ENCODE measurements around the gene VWA8. TPM values are rescaled to one million over a fixed set of nuclear protein-coding genes. Genes with fewer than 3 reads are reported as not detected.

VWA8 gene
- total and polyA plus RNA-seq, 2 of the 13 experiments (the other 11 are each of a cell fraction or from before 2014, with no cell fraction given) = 9.1 to 17.3 TPM

DNA sequence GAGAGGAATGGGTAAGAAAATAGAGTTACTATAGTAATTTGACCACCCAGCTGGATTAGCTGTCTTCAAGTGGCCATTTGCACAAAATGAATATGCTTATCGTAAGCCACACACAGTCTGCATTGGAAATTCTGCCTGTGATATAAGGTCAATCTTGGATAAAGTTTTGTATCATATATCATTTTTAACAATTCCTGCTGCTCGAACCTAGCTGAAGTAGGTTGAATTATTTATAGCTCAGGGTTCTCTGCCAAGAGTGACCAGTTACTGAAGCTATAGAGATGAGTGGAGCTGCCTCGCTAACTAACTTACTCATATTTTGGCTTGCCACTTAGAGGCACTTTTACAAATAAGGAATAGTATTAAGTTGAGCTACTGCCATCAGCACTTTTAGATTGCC lies 282.7 kb downstream of the VWA8 start:
- H3K79me2 ChIP-seq (ENCODE audit: insufficient read depth, low read length) = no peaks in the 10 kb centered on the region
- in situ Hi-C loops (cut with HindIII; ENCODE audit: extremely low pct_ligation_motif_present, low pct_unique_long_range_greater_than_20kb) = no loop called here
- 98% methylated on average over 3 of the region's 3 CpGs for WGBS (ENCODE audit: low lambda C conversion rate)
- H3K27me3 ChIP-seq (ENCODE audit: control insufficient read depth in 1 of 2, insufficient read depth in 2 of 2, low read length in 2 of 2) = no peaks in the 10 kb centered on the region
- no peak overlapping the region for H3K27ac ChIP-seq (ENCODE audit: extremely low read length, insufficient read depth, low read length)
- intact Hi-C loops (cut with micrococcal nuclease; ENCODE audit: unreplicated experiment) = no loop called here
- H3K36me3 ChIP-seq (replicated peaks in 1 of 2; ENCODE audit: control insufficient read depth in 1 of 2, insufficient read depth in 2 of 2, low read length in 2 of 2) = peaks cover 3 to 8% of the 10 kb centered on the region in 2 experiments; a peak in 3 of 5 replicates
- H2AFZ ChIP-seq (ENCODE audit: low read length) = no peak overlapping the region
- no TSS peak for BruUV-seq (replicated peaks)
- no peaks in the 10 kb centered on the region for H3K4me1 ChIP-seq (ENCODE audit: insufficient read depth, low read length)
- POLR2A ChIA-PET = no interaction called here
- H3K9ac ChIP-seq (ENCODE audit: insufficient read depth, low read depth, low read length) = no peak overlapping the region
- H3K4me2 ChIP-seq (ENCODE audit: low read depth, low read length) = no peak overlapping the region
- CTCF ChIA-PET (ENCODE audit: low intra/inter-chr PET ratio, low total read pairs) = no interaction called here
- ATAC-seq (no peak), FAIRE-seq (no peak), DNase-seq (ENCODE audit: low spot score) (no peak)
- H3K4me3 ChIP-seq (replicated peaks in 1 of 3; ENCODE audit: insufficient read depth in 1 of 3, low read depth in 2 of 3, low read length in 3 of 3) = no peak overlapping the region
- no peaks in the 10 kb centered on the region for H3K9me3 ChIP-seq (ENCODE audit: low read length)
- no peaks in the 10 kb centered on the region for H4K20me1 ChIP-seq (ENCODE audit: insufficient read depth, low read length)
- TF ChIP-seq ZBTB3 (CRISPR knock-in tag; IDR thresholded peaks at IDR 0.05; ENCODE audit: borderline replicate concordance, low read depth) = no peak
- no peak for TF ChIP-seq CERS6 (CRISPR knock-in tag; IDR thresholded peaks at IDR 0.05)
- no peak for TF ChIP-seq ZKSCAN5 (CRISPR knock-in tag; IDR thresholded peaks at IDR 0.05)
- no peak for TF ChIP-seq KDM1A (CRISPR knock-in tag; IDR thresholded peaks at IDR 0.05)
- no peak for TF ChIP-seq JDP2 (CRISPR knock-in tag; IDR thresholded peaks at IDR 0.05; ENCODE audit: borderline replicate concordance)
- TF ChIP-seq ZNF589 (CRISPR knock-in tag; conservative IDR thresholded peaks at IDR 0.05) = no peak
- no peak for TF ChIP-seq POLR2AphosphoS5 (IDR thresholded peaks at IDR 0.05; ENCODE audit: low read depth, low read length)
- TF ChIP-seq FOXO1 (CRISPR knock-in tag; IDR thresholded peaks at IDR 0.05) = no peak
- no peak for TF ChIP-seq ZNF30 (CRISPR knock-in tag; IDR thresholded peaks at IDR 0.05)
- TF ChIP-seq ZNF383 (CRISPR knock-in tag; IDR thresholded peaks at IDR 0.05; ENCODE audit: borderline replicate concordance) = no peak
- TF ChIP-seq CENPX (CRISPR knock-in tag; IDR thresholded peaks at IDR 0.05) = no peak
- no peak for TF ChIP-seq ZNF607 (CRISPR knock-in tag; IDR thresholded peaks at IDR 0.05; ENCODE audit: borderline replicate concordance)
- no peak for TF ChIP-seq STAT6 (CRISPR knock-in tag; IDR thresholded peaks at IDR 0.05; ENCODE audit: borderline replicate concordance)
- TF ChIP-seq ARNT (IDR thresholded peaks at IDR 0.05) = no peak
- no peak for TF ChIP-seq ATF5 (CRISPR knock-in tag; IDR thresholded peaks at IDR 0.05; ENCODE audit: low read depth)
- no peak for TF ChIP-seq ZHX2 (IDR thresholded peaks at IDR 0.05; ENCODE audit: low read depth)
- no peak for TF ChIP-seq ZHX2 (CRISPR knock-in tag; IDR thresholded peaks at IDR 0.05; ENCODE audit: borderline replicate concordance)
